GDM1 (cell line): Measurements from ENCODE around the gene RBM12.
A peak's percentile ranks its signal among the peaks of the same experiment; 100 is the strongest.

ENCODE experiments used
- DNase-seq: peaks from one replicate; lab custom pipeline; 2025; lab: John Stamatoyannopoulos, UW

The RBM12 gene

GRCh38 chr20:35619196-35620095 lies 45.3 kb downstream of the RBM12 start:
- DNase-seq = peak; percentile 52

- DNase-seq = no peak
These were observed 46.2 kb downstream of the RBM12 start for GRCh38 chr20:35618263-35619131.

- DNase-seq = no peak
These were observed 47.1 kb downstream of the RBM12 start for GRCh38 chr20:35617397-35618262.

GRCh38 chr20:35616465-35617396 lies 48.0 kb downstream of the RBM12 start:
- peak; percentile 31 for DNase-seq

GRCh38 chr20:35615667-35616464 lies 48.8 kb downstream of the RBM12 start, which contains the start of gene SPAG4:
TSS of gene SPAG4 (plus strand) at chr20:35615829. CDS start at chr20:35616004, 175 bp downstream.
- DNase-seq = peak; percentile 99

GRCh38 chr20:35611482-35611881 lies 53.2 kb downstream of the RBM12 start:
- no peak for DNase-seq

- DNase-seq = no peak
These were observed 53.8 kb downstream of the RBM12 start for GRCh38 chr20:35610833-35611427.

GRCh38 chr20:35607003-35607735 lies 57.5 kb downstream of the RBM12 start:
- DNase-seq = no peak

- no peak for DNase-seq
These were observed 58.6 kb downstream of the RBM12 start for GRCh38 chr20:35606127-35606526.

- DNase-seq = no peak
These were observed 60.3 kb downstream of the RBM12 start for GRCh38 chr20:35604449-35604747.

- DNase-seq = no peak
These were observed 60.8 kb downstream of the RBM12 start for GRCh38 chr20:35603695-35604448.

- DNase-seq = no peak
These were observed 61.7 kb downstream of the RBM12 start for GRCh38 chr20:35602851-35603495.

GRCh38 chr20:35601990-35602389 lies 62.7 kb downstream of the RBM12 start:
- no peak for DNase-seq

- peak; percentile 45 for DNase-seq
These were observed 63.4 kb downstream of the RBM12 start for GRCh38 chr20:35600993-35601973.

GRCh38 chr20:35600176-35600992 lies 64.3 kb downstream of the RBM12 start:
- no peak for DNase-seq

GRCh38 chr20:35599776-35600120 lies 65.0 kb downstream of the RBM12 start:
- DNase-seq = no peak
